Measurements from ENCODE around the gene NEGR1.

The NEGR1 gene

DNA sequence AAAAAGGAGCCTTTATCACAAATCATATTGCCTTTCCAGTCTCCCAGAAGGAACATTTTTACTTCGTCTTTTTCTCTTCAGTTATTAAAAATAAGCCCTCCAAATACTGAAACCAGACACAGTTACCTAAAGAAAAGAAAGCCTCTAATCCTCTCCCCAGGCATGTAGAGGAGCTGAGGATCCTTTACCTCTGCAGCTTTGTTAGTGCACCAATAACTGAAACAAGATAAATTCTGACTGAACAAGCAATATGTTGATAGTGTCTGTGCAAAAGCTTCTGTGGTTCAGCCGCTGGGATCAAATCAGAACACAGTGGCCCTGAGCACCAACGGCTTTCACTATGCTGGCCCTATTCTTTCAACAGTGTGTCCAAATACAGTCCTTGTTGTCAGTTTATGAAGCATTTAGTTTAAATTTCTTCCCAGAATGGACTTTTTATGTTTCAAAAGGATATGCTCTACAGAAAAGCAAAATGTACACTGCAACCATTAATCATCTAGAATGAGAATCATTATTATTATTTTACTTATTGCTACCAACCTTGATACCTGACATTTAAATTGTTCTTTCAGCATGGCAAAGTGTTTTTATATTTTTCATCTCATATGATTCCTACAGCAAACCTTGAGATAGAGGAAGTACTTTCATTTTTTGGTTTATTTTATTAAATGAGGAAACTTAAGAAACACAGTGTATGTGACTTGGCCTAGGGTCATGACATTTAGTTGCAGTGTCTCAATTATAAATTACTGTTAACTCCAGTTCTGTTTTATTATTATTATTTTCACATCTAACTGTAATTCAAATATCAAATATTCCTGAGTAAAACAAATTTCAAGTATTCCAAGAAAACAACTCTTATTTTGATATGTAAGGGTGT is 217.9 kb downstream of the NEGR1 start:
- no peak for DNase-seq (ENCODE audit: low spot score in 2 of 2)
- Mint-ChIP-seq H3K36me3 (no peaks in the 10 kb centered on the region), H3K4me3 (no peak overlapping the region), H3K27ac (no peak overlapping the region), H3K4me1 (no peaks in the 10 kb centered on the region), H3K27me3 (no peaks in the 10 kb centered on the region), H3K9me3 (peaks cover 2% of the 10 kb centered on the region)
- no peak for ATAC-seq (ENCODE audit: low read depth)

DNA sequence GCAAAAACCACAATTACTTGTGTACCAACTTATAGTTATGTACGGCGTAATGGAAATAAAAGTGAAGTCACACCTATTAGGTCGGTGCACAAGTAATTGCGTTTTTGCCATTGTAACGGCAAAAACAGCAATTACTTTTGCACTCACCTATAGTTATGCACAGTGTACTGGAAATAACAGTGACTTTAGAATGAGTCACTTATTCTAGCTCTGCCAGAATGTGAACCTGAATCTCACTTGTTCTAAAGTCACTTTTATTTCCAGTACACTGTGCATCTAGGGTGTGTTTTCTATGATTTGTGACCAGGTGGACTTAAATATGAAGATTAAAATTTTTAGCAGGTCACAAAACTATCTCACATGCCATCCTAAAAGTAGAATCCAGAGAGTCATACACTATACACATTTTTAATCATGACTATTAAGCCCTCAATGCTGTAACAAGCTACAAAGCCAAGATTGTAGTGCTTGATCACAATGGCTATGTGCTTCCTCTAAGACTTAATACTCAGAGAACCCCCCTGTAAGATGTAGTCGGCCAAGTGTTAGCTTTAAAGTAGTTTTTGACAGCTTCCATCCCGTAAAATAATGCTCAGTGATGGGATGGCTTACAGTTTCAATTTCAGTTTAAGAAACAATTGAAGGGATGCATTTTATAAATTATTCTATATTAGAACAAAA is 218.8 kb downstream of the NEGR1 start:
- no peaks in the 10 kb centered on the region for H3K4me1 Mint-ChIP-seq
- no peaks in the 10 kb centered on the region for H3K27me3 Mint-ChIP-seq
- DNase-seq (ENCODE audit: low spot score in 2 of 2) = no peak
- H3K4me3 Mint-ChIP-seq = no peak overlapping the region
- H3K27ac Mint-ChIP-seq = no peak overlapping the region
- no peaks in the 10 kb centered on the region for H3K36me3 Mint-ChIP-seq
- H3K9me3 Mint-ChIP-seq = peaks cover 2% of the 10 kb centered on the region
- ATAC-seq (ENCODE audit: low read depth) = no peak

DNA sequence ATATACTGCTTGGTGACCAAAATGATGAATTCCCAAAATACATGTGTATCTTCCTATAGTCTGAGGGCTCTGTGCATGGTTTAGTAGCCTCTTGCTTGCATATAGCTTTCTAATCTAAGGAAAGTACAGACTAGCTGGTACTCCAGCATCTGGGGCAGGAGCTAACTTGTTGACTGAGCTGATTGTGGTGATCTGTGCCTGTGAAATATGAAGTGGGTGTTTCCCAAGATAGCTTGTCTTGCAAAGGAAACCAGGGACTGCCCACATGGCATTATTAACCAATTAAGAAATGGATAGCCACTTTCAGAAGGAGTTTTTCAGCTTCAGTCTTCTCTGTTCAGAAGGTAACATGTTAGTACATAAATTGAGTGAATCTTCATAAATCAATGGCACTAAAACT is 219.8 kb downstream of the NEGR1 start:
- Mint-ChIP-seq H3K9me3 (no peaks in the 10 kb centered on the region), H3K4me1 (no peaks in the 10 kb centered on the region), H3K36me3 (no peaks in the 10 kb centered on the region), H3K27me3 (no peaks in the 10 kb centered on the region), H3K4me3 (no peak overlapping the region), H3K27ac (no peak overlapping the region)
- no peak for ATAC-seq (ENCODE audit: low read depth)
- no peak for DNase-seq (ENCODE audit: low spot score in 2 of 2)

DNA sequence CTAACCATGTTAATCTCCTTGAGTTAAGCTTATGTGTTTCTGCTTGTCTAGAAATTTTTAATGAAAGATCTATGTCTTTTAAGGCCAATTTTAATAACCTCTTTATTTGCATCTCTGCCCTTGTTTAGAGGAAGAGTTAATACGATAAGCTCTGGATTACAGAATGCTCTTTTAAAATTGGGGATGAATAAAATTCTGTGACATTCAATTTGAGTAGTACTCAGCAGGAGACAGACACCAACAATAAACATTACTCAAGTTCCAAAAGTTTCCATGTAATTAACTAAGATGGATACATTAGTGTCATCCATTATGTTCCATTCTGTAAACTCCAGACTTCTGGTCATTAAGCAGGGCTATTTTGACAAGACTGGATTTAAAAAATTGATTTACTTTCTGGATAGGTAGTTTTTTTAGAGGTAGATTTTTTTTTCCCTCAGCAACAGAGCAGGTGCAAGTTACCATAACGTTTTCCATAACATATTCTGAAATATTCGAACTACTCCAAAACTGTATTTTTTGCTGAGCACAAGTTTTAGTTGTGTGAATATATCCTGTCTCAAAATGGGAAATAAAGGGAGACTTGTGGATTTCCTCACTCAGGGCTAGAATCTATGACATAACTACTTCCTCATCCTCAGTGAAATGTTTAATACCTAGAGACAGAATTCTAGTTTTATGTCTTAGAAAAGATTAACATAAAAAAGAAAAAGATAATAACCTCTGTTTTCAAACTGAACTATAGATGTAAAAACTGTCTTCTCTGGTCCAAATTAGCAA is 221.7 kb downstream of the NEGR1 start:
- Mint-ChIP-seq H3K27ac (no peak overlapping the region), H3K9me3 (no peaks in the 10 kb centered on the region), H3K4me3 (no peak overlapping the region), H3K27me3 (no peaks in the 10 kb centered on the region), H3K4me1 (no peaks in the 10 kb centered on the region), H3K36me3 (no peaks in the 10 kb centered on the region)
- DNase-seq (ENCODE audit: low spot score in 2 of 2) = no peak
- no peak for ATAC-seq (ENCODE audit: low read depth)

DNA sequence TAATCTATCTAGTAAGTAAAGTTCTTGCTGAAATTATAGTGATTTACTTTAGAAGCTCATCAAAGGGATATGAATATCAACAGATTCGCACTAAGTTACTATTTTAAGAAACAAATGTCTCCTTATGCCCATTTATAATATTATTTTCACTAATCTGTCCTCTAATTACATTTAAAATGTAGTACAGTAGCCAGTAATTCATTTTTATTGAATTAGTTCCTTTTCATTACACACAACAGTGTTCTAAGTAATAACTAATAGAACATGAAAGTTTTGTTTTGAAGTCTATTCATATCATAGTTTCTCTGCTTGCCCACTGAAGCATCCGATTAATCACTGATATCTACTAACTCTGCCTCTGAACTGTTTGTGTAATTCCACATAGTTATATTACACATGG is 225.8 kb downstream of the NEGR1 start:
- H3K4me1 Mint-ChIP-seq = no peaks in the 10 kb centered on the region
- no peak for DNase-seq (ENCODE audit: low spot score in 2 of 2)
- no peak for ATAC-seq (ENCODE audit: low read depth)
- no peak overlapping the region for H3K4me3 Mint-ChIP-seq
- H3K27me3 Mint-ChIP-seq = no peaks in the 10 kb centered on the region
- H3K27ac Mint-ChIP-seq = no peak overlapping the region
- no peaks in the 10 kb centered on the region for H3K36me3 Mint-ChIP-seq
- no peaks in the 10 kb centered on the region for H3K9me3 Mint-ChIP-seq

DNA sequence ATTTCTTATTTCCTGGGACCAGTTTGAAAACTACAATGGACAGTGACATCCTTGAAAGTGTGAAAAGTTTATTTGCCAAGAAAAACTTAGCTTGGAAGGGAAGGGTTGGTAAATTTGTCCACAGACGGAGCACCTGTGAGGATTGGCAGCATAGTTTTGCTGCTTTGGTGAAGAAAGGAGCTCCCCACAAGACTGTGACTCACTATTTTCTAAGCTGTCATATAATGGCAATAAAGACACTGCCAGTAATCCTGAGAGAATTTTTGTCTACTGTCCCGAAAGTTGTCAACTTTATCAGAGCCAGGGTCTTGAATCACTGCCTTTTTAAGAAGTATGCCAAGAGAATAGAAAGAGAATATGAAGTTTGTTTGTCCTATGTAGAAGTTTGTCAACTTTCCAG is 230.8 kb downstream of the NEGR1 start:
- Mint-ChIP-seq H3K4me1 (no peaks in the 10 kb centered on the region), H3K36me3 (no peaks in the 10 kb centered on the region), H3K9me3 (peaks cover 2% of the 10 kb centered on the region), H3K4me3 (no peak overlapping the region), H3K27ac (no peak overlapping the region), H3K27me3 (no peaks in the 10 kb centered on the region)
- ATAC-seq (ENCODE audit: low read depth) (no peak), DNase-seq (ENCODE audit: low spot score in 2 of 2) (no peak)

DNA sequence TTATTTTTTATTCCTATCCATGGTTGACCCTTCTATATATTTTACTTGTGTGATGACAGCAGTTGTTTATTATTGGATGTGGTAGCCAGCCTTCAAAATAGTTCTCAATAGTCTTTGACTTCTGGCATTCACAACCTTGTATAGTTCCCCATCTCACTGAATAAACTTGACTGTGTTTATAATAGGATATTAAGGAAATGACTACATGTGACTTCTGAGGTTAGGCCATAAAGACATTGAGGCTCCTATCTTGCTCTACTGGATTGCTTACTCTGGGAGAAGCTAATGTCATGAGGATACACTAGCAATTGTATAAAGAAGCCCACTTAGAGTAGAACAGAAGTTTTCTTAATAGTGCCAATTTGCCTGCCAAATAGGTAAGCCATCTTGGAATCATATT is 231.8 kb downstream of the NEGR1 start:
- no peak for ATAC-seq (ENCODE audit: low read depth)
- H3K27me3 Mint-ChIP-seq = no peaks in the 10 kb centered on the region
- no peaks in the 10 kb centered on the region for H3K4me1 Mint-ChIP-seq
- no peak for DNase-seq (ENCODE audit: low spot score in 2 of 2)
- H3K27ac Mint-ChIP-seq = no peak overlapping the region
- no peaks in the 10 kb centered on the region for H3K36me3 Mint-ChIP-seq
- H3K9me3 Mint-ChIP-seq = peaks cover 2% of the 10 kb centered on the region
- no peak overlapping the region for H3K4me3 Mint-ChIP-seq

DNA sequence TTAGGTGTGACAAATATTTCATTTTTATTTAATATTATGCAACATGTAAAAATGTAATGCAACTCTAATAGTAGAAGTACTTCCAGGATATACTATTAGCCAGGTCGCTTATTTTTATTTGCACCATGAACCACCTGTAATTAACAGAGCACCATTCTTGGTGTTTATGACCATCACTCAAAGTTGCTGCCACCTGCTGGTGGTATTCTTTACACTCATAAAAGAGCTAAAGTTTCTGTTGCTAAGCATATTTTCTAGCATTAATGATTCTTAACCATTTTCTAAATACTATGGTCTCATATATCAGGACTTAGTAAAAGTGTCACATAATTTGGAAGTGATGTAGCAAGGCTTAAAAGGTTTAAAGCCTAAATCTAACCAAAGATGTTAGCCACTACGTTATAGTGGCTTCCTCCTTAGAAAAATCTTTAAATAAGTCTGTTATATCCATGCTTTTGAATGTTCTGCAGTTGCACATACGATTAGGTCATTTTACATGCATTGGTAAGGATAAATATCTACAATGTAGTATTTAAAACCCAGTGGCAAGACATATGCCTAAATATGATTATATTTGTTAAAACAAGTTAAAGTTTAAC is 244.5 kb downstream of the NEGR1 start:
- Mint-ChIP-seq H3K4me1 (no peaks in the 10 kb centered on the region), H3K36me3 (no peaks in the 10 kb centered on the region), H3K4me3 (no peak overlapping the region), H3K9me3 (peaks cover 1% of the 10 kb centered on the region), H3K27me3 (no peaks in the 10 kb centered on the region), H3K27ac (no peak overlapping the region)
- DNase-seq (ENCODE audit: low spot score in 2 of 2) = no peak
- ATAC-seq (ENCODE audit: low read depth) = no peak

DNA sequence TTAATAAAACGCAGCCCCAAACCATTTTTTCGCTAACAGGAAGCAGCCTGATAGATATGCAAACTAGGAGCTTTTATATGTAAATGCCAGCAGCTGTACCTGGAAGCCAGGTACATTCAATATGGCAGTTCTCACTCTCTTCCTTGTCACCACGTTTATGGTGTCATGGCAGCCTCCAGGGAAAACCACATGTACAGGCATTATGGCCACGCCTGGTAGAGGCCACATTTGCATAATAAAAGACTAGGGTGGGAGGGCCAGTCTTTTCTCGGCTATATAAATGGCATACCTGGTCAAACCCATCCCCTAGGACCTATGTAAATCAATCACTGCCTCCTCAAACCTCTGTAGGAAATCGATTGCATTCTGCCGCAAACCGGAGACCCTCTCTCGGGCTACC is 247.5 kb downstream of the NEGR1 start:
- H3K36me3 Mint-ChIP-seq = no peaks in the 10 kb centered on the region
- peaks cover 1% of the 10 kb centered on the region for H3K9me3 Mint-ChIP-seq
- no peak overlapping the region for H3K4me3 Mint-ChIP-seq

DNA sequence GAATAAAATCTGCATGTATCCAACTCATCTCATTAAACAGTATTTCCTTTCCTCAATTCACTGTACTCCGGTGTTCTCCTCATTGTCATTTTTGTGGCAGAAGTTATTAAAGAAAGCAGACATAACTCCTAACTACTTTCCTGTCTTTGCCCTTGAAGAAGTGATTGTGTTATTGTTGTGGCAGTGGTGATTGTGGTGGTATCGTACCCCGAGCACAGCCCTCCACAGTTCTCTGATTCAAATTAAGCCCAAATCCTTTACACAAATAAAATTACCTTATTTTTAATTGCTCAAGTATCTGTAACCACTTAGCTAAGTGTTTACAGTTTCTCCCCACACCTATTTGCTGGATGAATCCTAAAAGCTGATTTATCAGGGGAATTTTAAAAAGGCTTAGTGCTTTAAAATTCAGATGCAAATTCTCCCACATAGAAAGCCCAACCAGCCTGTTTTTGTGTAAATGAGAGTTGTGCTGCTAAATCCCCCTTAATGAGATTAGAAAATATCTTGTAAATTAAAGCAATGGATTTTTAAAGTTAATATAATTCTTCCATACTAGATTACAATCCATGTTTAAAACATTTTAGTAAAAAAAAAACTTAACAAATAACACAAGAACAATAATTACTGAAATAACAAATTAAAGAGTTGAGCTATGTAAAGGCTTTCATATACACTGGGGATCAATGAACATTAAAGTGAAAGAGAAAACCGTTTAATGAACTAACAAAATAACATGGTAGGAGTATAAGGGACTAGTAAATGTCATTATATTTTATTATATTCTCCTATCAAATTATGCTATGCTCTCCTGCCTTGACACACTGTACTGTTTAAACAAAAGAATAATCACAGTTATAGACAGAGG is 259.0 kb downstream of the NEGR1 start:
- H3K36me3 Mint-ChIP-seq = no peaks in the 10 kb centered on the region
- H3K27ac Mint-ChIP-seq = no peak overlapping the region
- H3K4me1 Mint-ChIP-seq = no peaks in the 10 kb centered on the region
- no peaks in the 10 kb centered on the region for H3K27me3 Mint-ChIP-seq
- no peak overlapping the region for H3K4me3 Mint-ChIP-seq
- DNase-seq (ENCODE audit: low spot score in 2 of 2) (no peak), ATAC-seq (ENCODE audit: low read depth) (no peak)
- H3K9me3 Mint-ChIP-seq = peaks cover 1% of the 10 kb centered on the region

More for the DNA sequence above, 247.5 kb downstream of the NEGR1 start:
- DNase-seq (ENCODE audit: low spot score in 2 of 2) (no peak), ATAC-seq (ENCODE audit: low read depth) (no peak)
- Mint-ChIP-seq H3K27ac (no peak overlapping the region), H3K27me3 (no peaks in the 10 kb centered on the region), H3K4me1 (no peaks in the 10 kb centered on the region)

DNA sequence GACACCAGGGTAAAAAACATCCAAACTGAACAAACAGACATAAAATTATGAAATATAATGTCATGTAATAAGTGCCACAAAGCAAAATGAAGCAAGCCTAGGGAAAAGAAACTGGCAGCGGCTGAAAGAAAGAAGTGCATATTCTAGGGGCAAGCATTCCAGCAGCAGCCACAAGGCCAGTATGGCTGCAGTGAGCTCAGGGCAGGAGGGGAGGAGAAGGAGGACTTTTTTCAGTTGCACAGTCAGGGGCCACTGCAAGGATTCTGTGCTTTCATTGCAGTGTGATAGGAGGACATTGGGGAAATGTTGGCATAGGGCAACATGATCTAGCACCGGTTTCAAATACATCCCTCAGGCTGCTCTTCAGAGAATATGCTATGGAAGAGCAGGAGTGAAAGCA is 263.8 kb downstream of the NEGR1 start:
- no peaks in the 10 kb centered on the region for H3K36me3 Mint-ChIP-seq
- no peak overlapping the region for H3K4me3 Mint-ChIP-seq
- no peak for ATAC-seq (ENCODE audit: low read depth)
- no peaks in the 10 kb centered on the region for H3K4me1 Mint-ChIP-seq
- no peaks in the 10 kb centered on the region for H3K27me3 Mint-ChIP-seq
- no peak overlapping the region for H3K27ac Mint-ChIP-seq
- DNase-seq (ENCODE audit: low spot score in 2 of 2) = no peak
- H3K9me3 Mint-ChIP-seq = peaks cover 1% of the 10 kb centered on the region

DNA sequence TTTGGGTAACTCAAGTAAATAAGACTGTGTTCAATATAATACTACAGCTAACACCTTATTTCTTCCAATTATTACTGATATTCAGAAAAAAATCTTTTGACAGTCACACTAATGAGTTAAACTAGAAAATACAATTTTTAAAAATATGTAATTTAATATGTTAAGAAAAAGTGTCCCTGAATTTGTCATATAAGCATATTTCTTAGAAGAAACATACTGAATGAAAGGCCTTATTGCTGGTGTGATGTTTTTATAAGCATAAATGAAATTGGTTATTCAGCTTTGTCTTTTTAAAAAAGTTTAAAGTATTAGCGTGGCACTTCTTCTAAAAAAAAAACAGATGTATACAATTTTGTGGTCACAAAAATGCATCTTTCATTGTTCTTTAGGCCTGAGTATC is 267.3 kb downstream of the NEGR1 start:
- Mint-ChIP-seq H3K4me3 (no peak overlapping the region), H3K9me3 (peaks cover 1% of the 10 kb centered on the region), H3K27ac (no peak overlapping the region), H3K27me3 (no peaks in the 10 kb centered on the region), H3K4me1 (no peaks in the 10 kb centered on the region), H3K36me3 (no peaks in the 10 kb centered on the region)
- no peak for ATAC-seq (ENCODE audit: low read depth)
- no peak for DNase-seq (ENCODE audit: low spot score in 2 of 2)

DNA sequence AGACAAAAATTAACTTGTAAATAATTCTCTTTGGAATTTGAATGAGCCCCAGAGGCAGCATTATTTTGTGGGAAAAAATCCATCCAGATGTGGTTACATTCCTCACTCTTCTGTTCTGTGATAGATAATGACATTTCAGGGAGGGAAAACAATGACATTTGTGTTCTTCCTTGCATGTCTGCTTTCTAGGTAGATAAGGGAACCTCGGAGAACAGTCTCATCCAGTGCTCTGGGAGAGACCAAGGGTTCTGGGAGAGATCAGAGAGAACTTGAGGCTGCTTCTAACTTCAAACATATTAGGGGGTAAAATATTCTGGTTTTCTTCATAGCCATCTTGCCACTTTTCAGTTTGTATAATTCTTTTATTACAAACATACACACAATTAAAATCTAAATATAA is 269.2 kb downstream of the NEGR1 start:
- Mint-ChIP-seq H3K9me3 (no peaks in the 10 kb centered on the region), H3K36me3 (no peaks in the 10 kb centered on the region), H3K27ac (no peak overlapping the region), H3K27me3 (no peaks in the 10 kb centered on the region), H3K4me3 (no peak overlapping the region), H3K4me1 (no peaks in the 10 kb centered on the region)
- DNase-seq (ENCODE audit: low spot score in 2 of 2) (no peak), ATAC-seq (ENCODE audit: low read depth) (no peak)

All from memory B cell (primary cell).